HCT116 (cell line): Measurements from ENCODE around the gene TRIM10.

Source experiments
- EZH2 ChIP-seq: fragments of 200-600 bp; sonication (generic); IDR thresholded peaks from 2 replicates; pipeline ENCODE4 v1.6.1; 2017; ENCODE audit warnings: antibody characterized with exemption, mixed run types
- JUND ChIP-seq: IDR thresholded peaks from 2 replicates; pipeline ENCODE4 v1.6.1; 2012
- REST ChIP-seq: IDR thresholded peaks from 2 replicates; pipeline ENCODE4 v1.6.1; 2012; ENCODE audit warnings: low read depth
- SIN3A ChIP-seq: IDR thresholded peaks from 2 replicates; pipeline ENCODE4 v1.6.1; 2012; ENCODE audit warnings: low read depth
- SP1 ChIP-seq: IDR thresholded peaks from 2 replicates; pipeline ENCODE4 v1.6.1; 2012; ENCODE audit warnings: low read depth
- TCF7L2 ChIP-seq: IDR thresholded peaks from 2 replicates; pipeline ENCODE4 v1.7.0; 2011; ENCODE audit warnings: borderline replicate concordance, inconsistent platforms; ENCODE audit not compliant: insufficient read depth, insufficient read length; ENCODE audit errors: extremely low read depth
- TF ChIP-seq, protein P1 (sequence below), 3 experiments: fragments of 200-600 bp in 1 of 3; sonication (generic) in 1 of 3; IDR thresholded peaks in 2 of 3; conservative IDR thresholded peaks in 1 of 3; 2 replicates each; pipeline ENCODE4 v1.5.1; 2012 to 2017; ENCODE audit warnings: low read depth in 2 of 3, low read length in 2 of 3, antibody characterized with exemption in 1 of 3, borderline replicate concordance in 1 of 3, control low read depth in 1 of 3, mild to moderate bottlenecking in 1 of 3, mixed read lengths in 1 of 3, mixed run types in 1 of 3, moderate library complexity in 1 of 3; ENCODE audit not compliant: insufficient read depth in 1 of 3

DNA sequence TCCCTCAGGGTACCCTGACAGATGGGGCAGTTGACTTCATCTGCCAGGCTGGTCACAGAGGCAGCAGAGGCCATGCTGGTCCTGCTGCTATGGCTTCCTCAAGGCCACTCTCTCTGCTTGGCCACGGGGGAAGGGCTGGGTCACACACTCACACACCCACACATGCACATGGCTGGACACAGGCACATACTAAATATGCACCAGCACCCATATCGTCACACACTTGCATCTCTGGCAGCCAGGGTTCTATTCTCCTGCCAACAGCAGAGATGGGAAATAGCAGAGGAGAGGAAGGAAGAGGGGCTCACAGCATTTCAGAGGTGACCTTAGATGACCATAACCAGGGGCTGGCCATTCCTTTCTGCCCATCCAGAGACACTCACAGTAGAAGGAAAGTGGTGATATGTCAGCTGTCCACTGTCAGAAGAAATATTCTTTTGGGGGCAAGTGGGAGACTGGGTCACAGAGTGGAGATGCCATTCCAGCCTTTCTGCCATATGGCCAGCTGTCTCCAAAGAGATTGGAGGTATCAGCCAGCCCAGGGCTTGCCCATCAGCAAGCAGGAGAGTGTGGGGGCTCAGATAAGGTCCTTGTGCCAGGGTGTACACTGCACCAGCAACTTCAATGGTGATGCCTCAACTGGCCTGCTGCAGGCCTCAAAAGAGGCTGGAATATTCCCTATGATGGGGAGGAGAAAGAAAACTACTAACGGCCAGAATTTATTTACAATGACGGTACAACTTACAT, at the start of gene TRIM10:
- no peak for TF ChIP-seq TCF7L2
- TF ChIP-seq, protein P1, sequence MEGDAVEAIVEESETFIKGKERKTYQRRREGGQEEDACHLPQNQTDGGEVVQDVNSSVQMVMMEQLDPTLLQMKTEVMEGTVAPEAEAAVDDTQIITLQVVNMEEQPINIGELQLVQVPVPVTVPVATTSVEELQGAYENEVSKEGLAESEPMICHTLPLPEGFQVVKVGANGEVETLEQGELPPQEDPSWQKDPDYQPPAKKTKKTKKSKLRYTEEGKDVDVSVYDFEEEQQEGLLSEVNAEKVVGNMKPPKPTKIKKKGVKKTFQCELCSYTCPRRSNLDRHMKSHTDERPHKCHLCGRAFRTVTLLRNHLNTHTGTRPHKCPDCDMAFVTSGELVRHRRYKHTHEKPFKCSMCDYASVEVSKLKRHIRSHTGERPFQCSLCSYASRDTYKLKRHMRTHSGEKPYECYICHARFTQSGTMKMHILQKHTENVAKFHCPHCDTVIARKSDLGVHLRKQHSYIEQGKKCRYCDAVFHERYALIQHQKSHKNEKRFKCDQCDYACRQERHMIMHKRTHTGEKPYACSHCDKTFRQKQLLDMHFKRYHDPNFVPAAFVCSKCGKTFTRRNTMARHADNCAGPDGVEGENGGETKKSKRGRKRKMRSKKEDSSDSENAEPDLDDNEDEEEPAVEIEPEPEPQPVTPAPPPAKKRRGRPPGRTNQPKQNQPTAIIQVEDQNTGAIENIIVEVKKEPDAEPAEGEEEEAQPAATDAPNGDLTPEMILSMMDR (IDR thresholded peaks at IDR 0.05 in 2 of 3, conservative IDR thresholded peaks at IDR 0.05 in 1 of 3; ENCODE audit: borderline replicate concordance in 1 of 3, insufficient read depth in 1 of 3, low read depth in 2 of 3, low read length in 2 of 3): no peak
- TF ChIP-seq SIN3A: no peak
- TF ChIP-seq SP1: no peak
- TF ChIP-seq REST: no peak
- TF ChIP-seq JUND: no peak
- TF ChIP-seq EZH2: no peak
